ENCODE measurements around the gene KRT14. TPM values are rescaled to one million over a fixed set of nuclear protein-coding genes. Genes with fewer than 3 reads are reported as not detected.

Gene KRT14
- total RNA-seq, 1 donor from 2014 or later: not detected

- no peaks in the 10 kb centered on the region for H3K36me3 Mint-ChIP-seq
Measured at GRCh38 chr17:41594363-41594915, 7.7 kb upstream of the KRT14 start.

DNA sequence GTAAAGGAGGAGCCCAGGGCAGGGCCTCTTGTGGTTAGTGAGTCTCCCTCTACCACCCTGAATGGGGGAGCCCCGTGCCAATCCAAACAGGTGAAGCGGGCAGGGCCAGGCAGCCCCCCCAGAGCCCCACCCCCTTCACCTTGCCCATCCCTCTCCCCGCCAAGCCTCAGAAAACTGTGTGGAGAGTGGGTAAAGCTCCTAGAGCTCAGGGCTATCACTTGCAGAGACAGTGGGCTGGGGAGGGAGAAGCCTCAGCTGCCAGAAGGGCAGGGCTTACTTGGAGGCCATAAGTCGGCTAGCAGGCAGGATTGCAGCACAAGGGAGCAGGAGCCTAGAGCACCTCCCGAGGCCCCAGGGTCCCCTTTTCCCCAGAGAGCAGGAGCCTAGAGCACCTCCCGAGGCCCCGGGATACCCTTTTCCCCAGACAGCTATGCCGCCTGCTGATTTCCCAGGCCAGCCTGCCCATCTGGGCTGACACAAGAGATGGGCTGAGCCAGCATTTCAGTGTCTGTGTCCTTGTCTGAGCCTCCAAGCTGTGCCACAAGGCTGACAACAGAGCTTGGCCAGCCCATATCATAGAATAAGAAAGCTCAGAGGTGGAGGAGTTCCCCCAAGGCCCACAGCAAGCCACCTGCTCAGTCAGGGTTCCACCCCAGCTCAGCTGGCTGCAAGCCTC, 6.7 kb upstream of the KRT14 start:
- Mint-ChIP-seq H3K27me3 (ENCODE audit: insufficient read depth, low read depth) (peaks cover 19% of the 10 kb centered on the region), H3K4me1 (peaks cover 2% of the 10 kb centered on the region), H3K4me3 (no peak overlapping the region), H3K36me3 (no peaks in the 10 kb centered on the region), H3K9me3 (no peaks in the 10 kb centered on the region), H3K27ac (no peak overlapping the region)
- Histone ChIP-seq H3K79me2 (ENCODE audit: low read depth) (no peaks in the 10 kb centered on the region), H3K4me2 (no peak overlapping the region), H3K9me3 (ENCODE audit: low read depth) (no peaks in the 10 kb centered on the region), H3K4me1 (no peaks in the 10 kb centered on the region), H4K20me1 (ENCODE audit: low read depth) (no peaks in the 10 kb centered on the region), H3K27ac (no peak overlapping the region), H3K27me3 (no peaks in the 10 kb centered on the region), H3K36me3 (no peaks in the 10 kb centered on the region), H3K9ac (no peak overlapping the region), H2AFZ (replicated peaks) (peak overlapping the region; percentile 72), H3F3A (ENCODE audit: low read depth) (no peaks in the 10 kb centered on the region), H3K4me3 (no peak overlapping the region)
- DNase-seq (ENCODE audit: low spot score): no peak
- TF ChIP-seq EZH2phosphoT487 (IDR thresholded peaks at IDR 0.05): no peak
- TF ChIP-seq, protein P1, sequence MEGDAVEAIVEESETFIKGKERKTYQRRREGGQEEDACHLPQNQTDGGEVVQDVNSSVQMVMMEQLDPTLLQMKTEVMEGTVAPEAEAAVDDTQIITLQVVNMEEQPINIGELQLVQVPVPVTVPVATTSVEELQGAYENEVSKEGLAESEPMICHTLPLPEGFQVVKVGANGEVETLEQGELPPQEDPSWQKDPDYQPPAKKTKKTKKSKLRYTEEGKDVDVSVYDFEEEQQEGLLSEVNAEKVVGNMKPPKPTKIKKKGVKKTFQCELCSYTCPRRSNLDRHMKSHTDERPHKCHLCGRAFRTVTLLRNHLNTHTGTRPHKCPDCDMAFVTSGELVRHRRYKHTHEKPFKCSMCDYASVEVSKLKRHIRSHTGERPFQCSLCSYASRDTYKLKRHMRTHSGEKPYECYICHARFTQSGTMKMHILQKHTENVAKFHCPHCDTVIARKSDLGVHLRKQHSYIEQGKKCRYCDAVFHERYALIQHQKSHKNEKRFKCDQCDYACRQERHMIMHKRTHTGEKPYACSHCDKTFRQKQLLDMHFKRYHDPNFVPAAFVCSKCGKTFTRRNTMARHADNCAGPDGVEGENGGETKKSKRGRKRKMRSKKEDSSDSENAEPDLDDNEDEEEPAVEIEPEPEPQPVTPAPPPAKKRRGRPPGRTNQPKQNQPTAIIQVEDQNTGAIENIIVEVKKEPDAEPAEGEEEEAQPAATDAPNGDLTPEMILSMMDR (IDR thresholded peaks at IDR 0.05): no peak
- no peak for TF ChIP-seq EZH2 (IDR thresholded peaks at IDR 0.05)

More at GRCh38 chr17:41594363-41594915, 7.7 kb upstream of the KRT14 start:
- Mint-ChIP-seq H3K9me3 (no peaks in the 10 kb centered on the region), H3K27me3 (ENCODE audit: insufficient read depth, low read depth) (peaks cover 18% of the 10 kb centered on the region), H3K27ac (no peak overlapping the region), H3K4me1 (peaks cover 2% of the 10 kb centered on the region), H3K4me3 (no peak overlapping the region)
- Histone ChIP-seq H3K27ac (no peak overlapping the region), H3K79me2 (ENCODE audit: low read depth) (no peaks in the 10 kb centered on the region), H3K36me3 (no peaks in the 10 kb centered on the region), H2AFZ (replicated peaks) (no peak overlapping the region), H3K27me3 (no peaks in the 10 kb centered on the region), H3K9me3 (ENCODE audit: low read depth) (no peaks in the 10 kb centered on the region), H3K4me2 (no peak overlapping the region), H3K4me1 (no peaks in the 10 kb centered on the region), H3K9ac (no peak overlapping the region), H3K4me3 (no peak overlapping the region), H3F3A (ENCODE audit: low read depth) (no peaks in the 10 kb centered on the region), H4K20me1 (ENCODE audit: low read depth) (no peaks in the 10 kb centered on the region)
- TF ChIP-seq EZH2 (IDR thresholded peaks at IDR 0.05) (no peak), EZH2phosphoT487 (IDR thresholded peaks at IDR 0.05) (no peak)
- TF ChIP-seq, protein P1 (IDR thresholded peaks at IDR 0.05): no peak
- no peak for DNase-seq (ENCODE audit: low spot score)

DNA sequence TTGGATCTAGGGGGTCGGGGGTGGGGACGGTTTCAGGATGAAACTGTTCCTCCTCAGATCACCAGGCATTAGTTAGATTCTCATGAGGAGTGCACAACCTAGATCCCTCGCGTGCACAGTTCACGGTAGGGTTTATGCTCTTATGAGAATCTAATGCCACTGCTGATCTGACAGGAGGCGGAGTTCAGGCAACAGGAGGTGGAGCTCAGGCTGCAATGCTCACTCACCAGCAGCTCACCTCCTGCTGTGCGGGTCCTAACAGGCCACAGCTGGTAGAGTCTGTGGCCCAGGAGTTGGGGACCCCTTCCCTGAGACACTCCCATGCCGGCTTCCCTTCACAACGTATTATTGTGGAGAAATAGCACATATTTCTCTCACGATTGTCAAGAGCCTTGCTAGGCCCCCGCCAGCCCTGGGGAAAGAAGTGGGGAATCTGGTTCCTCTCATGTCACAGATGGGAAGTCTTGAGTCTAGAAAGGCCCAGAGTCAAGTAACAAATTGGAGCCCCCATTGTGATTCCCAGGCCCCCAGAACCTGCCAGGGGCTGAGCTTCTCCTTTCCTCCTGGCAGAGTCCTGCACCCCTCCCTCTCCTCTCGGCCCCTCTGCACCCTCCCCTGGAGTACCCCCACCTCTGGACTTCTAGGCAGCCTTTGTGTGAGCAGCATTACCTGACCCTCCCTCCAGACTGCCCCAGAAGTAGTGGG, 6.1 kb upstream of the KRT14 start:
- no peak overlapping the region for H3K27ac ChIP-seq
- no peaks in the 10 kb centered on the region for H3K79me2 ChIP-seq (ENCODE audit: low read depth)
- Mint-ChIP-seq H3K9me3 (no peaks in the 10 kb centered on the region), H3K4me3 (no peak overlapping the region), H3K4me1 (peaks cover 2% of the 10 kb centered on the region), H3K27me3 (ENCODE audit: insufficient read depth, low read depth) (peaks cover 19% of the 10 kb centered on the region), H3K36me3 (no peaks in the 10 kb centered on the region), H3K27ac (no peak overlapping the region)
- H3F3A ChIP-seq (ENCODE audit: low read depth): no peaks in the 10 kb centered on the region
- TF ChIP-seq, protein P1 (IDR thresholded peaks at IDR 0.05): no peak
- no peak for TF ChIP-seq EZH2 (IDR thresholded peaks at IDR 0.05)
- no peaks in the 10 kb centered on the region for H3K9me3 ChIP-seq (ENCODE audit: low read depth)
- H3K4me2 ChIP-seq: no peak overlapping the region
- no peak overlapping the region for H3K9ac ChIP-seq
- DNase-seq (ENCODE audit: low spot score): peak; percentile 16
- H3K36me3 ChIP-seq: no peaks in the 10 kb centered on the region
- H3K4me3 ChIP-seq: no peak overlapping the region
- H3K27me3 ChIP-seq: no peaks in the 10 kb centered on the region
- no peaks in the 10 kb centered on the region for H3K4me1 ChIP-seq
- peak overlapping the region; percentile 72 for H2AFZ ChIP-seq (replicated peaks)
- H4K20me1 ChIP-seq (ENCODE audit: low read depth): no peaks in the 10 kb centered on the region

All from neural progenitor cell (in vitro differentiated cells).